Measurements from ENCODE around the gene F10.

DNA sequence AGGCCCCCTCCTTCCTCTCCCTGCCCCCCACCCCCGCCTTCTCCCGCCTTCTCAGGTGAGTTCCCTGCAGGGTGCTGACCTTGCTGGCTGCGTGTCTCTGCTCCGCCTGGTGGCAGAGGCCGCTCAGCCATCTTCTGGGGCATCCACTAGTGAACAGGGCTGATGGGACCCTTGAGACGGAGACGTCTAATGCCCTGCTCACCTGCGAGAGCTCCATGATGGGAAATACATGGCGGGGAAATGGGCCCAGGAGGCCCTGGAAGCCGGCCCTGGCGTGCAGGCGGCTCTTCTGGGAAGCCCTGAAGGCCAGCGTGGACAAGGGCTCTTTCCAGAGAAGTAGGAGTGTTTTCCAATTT lies 32.2 kb upstream of the F10 start:
- TF ChIP-seq, protein P1, sequence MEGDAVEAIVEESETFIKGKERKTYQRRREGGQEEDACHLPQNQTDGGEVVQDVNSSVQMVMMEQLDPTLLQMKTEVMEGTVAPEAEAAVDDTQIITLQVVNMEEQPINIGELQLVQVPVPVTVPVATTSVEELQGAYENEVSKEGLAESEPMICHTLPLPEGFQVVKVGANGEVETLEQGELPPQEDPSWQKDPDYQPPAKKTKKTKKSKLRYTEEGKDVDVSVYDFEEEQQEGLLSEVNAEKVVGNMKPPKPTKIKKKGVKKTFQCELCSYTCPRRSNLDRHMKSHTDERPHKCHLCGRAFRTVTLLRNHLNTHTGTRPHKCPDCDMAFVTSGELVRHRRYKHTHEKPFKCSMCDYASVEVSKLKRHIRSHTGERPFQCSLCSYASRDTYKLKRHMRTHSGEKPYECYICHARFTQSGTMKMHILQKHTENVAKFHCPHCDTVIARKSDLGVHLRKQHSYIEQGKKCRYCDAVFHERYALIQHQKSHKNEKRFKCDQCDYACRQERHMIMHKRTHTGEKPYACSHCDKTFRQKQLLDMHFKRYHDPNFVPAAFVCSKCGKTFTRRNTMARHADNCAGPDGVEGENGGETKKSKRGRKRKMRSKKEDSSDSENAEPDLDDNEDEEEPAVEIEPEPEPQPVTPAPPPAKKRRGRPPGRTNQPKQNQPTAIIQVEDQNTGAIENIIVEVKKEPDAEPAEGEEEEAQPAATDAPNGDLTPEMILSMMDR (conservative IDR thresholded peaks at IDR 0.05), result no peak
- TF ChIP-seq ZFX (IDR thresholded peaks at IDR 0.05), result no peak

Measured in C4-2B (cell line).